Mesothelial cell of epicardium (in vitro differentiated cells): Measurements from ENCODE around the gene SEMA6A. TPM values are rescaled to one million over a fixed set of nuclear protein-coding genes. Genes with fewer than 3 reads are reported as not detected.
"Not testable (repeated sequence)": the region's sequence is repeated elsewhere in the genome, so short reads cannot be mapped to it uniquely, and the experiment has no call there.

ENCODE experiments used
- DNase-seq, 2 experiments: peaks; one replicate each; pipeline ENCODE4 v3.0.0; 2021; ENCODE audit warnings: low spot score in 2 of 2; ENCODE audit not compliant: unreplicated experiment in 2 of 2
- H3K27ac Mint-ChIP-seq: 2 replicates; pipeline ENCODE4 v1.8.0; 2021; ENCODE audit warnings: mixed read lengths
- H3K27me3 Mint-ChIP-seq: 2 replicates; pipeline ENCODE4 v1.8.0; 2021; ENCODE audit warnings: low read depth, mixed read lengths
- H3K36me3 Mint-ChIP-seq: 2 replicates; pipeline ENCODE4 v1.8.0; 2021; ENCODE audit warnings: mixed read lengths
- H3K4me1 Mint-ChIP-seq: 2 replicates; pipeline ENCODE4 v1.8.0; 2021; ENCODE audit warnings: mixed read lengths
- H3K4me3 Mint-ChIP-seq: 2 replicates; pipeline ENCODE4 v1.8.0; 2021; ENCODE audit warnings: mild to moderate bottlenecking, moderate library complexity, mixed read lengths
- H3K9me3 Mint-ChIP-seq: 2 replicates; pipeline ENCODE4 v1.8.0; 2021; ENCODE audit warnings: mixed read lengths
- total RNA-seq: library from RNA; stranded (reverse); gene quantifications from 3 replicates; pipeline ENCODE4 v1.2.1, GENCODE V29; 2021
- TF ChIP-seq, protein P1 (sequence below): fragments of 200-600 bp; sonication (generic); IDR thresholded peaks from one replicate; pipeline ENCODE4 v1.5.0; 2021; ENCODE audit warnings: antibody characterized with exemption; ENCODE audit not compliant: unreplicated experiment

Gene SEMA6A
- total RNA-seq, 1 donor from 2014 or later = 129 TPM

DNA sequence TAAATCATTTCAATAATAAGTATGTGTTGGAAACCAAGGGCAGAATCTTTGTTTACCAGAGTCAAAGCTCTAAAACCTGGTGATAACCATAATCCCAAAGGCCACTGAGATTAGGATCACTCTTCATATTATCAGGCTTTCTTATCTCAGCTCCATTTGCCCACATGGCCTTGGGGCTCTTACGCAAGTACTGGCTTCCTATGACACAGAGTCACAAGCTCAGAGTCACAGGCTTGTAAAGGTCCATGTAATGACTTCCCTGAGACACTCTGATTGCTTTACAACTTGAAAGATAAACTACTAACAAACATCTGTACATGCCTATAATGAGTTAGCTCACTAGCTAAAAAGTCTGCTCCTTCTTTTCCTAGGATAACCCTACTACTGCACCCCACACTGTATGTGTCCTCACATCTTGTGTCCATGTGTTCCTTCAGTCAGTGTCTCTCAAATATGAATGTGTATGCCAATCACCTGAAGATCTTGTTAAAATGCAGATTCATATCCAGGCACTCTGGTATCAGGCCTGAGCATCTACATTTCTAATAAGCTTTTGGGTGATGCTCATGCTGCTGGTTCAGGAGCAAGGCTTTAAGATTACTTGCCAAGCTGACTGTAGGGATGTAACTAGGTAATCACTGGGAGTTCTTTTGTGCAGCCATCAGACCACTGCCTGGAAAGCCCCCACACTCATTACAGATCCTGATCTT lies 28.4 kb downstream of the SEMA6A start:
- DNase-seq = no peak
- H3K4me3 Mint-ChIP-seq = no peak overlapping the region
- H3K4me1 Mint-ChIP-seq = peaks cover 29% of the 10 kb centered on the region
- peaks cover 7% of the 10 kb centered on the region for H3K9me3 Mint-ChIP-seq
- TF ChIP-seq, protein P1, sequence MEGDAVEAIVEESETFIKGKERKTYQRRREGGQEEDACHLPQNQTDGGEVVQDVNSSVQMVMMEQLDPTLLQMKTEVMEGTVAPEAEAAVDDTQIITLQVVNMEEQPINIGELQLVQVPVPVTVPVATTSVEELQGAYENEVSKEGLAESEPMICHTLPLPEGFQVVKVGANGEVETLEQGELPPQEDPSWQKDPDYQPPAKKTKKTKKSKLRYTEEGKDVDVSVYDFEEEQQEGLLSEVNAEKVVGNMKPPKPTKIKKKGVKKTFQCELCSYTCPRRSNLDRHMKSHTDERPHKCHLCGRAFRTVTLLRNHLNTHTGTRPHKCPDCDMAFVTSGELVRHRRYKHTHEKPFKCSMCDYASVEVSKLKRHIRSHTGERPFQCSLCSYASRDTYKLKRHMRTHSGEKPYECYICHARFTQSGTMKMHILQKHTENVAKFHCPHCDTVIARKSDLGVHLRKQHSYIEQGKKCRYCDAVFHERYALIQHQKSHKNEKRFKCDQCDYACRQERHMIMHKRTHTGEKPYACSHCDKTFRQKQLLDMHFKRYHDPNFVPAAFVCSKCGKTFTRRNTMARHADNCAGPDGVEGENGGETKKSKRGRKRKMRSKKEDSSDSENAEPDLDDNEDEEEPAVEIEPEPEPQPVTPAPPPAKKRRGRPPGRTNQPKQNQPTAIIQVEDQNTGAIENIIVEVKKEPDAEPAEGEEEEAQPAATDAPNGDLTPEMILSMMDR = no peak
- no peak overlapping the region for H3K27ac Mint-ChIP-seq
- peaks cover 19% of the 10 kb centered on the region for H3K36me3 Mint-ChIP-seq
- H3K27me3 Mint-ChIP-seq = no peaks in the 10 kb centered on the region

- H3K9me3 Mint-ChIP-seq, DNase-seq, H3K27ac Mint-ChIP-seq, H3K27me3 Mint-ChIP-seq, H3K4me3 Mint-ChIP-seq: not testable (repeated sequence)
- Mint-ChIP-seq H3K36me3 (peaks cover 19% of the 10 kb centered on the region), H3K4me1 (peaks cover 24% of the 10 kb centered on the region)
Observed at GRCh38 chr5:116545465-116545864, 29.2 kb downstream of the SEMA6A start.

DNA sequence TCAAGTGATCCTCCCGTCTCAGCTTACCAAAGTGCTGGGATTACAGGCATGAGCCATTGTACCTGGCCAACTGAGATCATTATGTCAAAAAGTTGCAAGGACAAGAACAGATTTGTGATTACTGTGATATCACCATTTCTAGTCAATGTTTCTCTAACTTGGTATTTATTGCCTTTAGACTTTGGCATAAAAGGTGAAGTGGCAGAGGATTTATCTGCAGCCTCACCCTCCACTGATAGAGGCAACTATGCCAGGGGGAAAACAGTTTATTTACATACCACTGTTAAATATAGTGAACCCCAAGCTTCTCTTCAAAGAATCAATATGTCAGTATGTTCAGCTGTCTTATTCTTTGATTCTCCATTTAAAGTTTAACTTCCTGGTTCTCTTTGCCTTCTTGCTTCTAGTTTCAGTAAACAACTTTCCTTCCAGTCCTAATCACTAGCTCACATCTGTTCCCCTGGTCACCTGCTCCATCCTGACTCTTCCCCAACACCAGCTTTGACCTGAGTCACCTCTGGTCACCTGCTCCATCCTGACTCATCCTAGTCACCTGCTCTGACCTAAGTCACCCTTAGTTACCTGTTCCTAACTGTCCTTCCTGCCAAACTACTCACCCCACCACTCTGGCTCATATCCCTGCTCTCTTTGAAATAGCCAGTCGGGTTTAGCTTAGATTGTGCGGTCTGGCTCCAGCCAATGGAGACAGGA lies 29.9 kb downstream of the SEMA6A start:
- Mint-ChIP-seq H3K4me1 (peaks cover 23% of the 10 kb centered on the region), H3K27me3 (no peaks in the 10 kb centered on the region), H3K27ac (no peak overlapping the region)

DNA sequence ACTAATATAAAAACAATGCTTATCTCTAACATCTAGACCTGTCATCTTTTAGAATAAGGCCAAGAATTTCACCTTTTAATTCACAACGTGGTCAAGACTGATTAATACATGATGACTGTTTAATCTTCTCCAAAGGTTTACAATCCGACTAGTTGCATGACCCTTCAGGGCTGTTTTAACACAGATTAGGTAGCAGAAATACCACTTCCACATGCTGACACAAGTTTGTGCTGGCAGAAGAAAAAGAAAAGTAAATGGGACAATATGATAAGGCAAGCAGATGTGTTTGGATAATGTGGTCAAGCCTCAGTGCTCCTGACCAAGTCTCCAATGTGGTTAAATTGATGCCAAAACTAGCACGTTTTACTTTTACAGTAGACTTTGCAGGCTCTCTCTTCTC lies 31.1 kb downstream of the SEMA6A start:
- Mint-ChIP-seq H3K9me3 (peaks cover 7% of the 10 kb centered on the region), H3K27ac (peak overlapping the region; percentile 33), H3K4me1 (peaks cover 23% of the 10 kb centered on the region), H3K27me3 (no peaks in the 10 kb centered on the region), H3K36me3 (peaks cover 19% of the 10 kb centered on the region), H3K4me3 (no peak overlapping the region)
- DNase-seq = no peak
- TF ChIP-seq, protein P1 = no peak

More for the DNA sequence above, 29.9 kb downstream of the SEMA6A start:
- Mint-ChIP-seq H3K4me3 (no peak overlapping the region), H3K36me3 (peaks cover 19% of the 10 kb centered on the region), H3K9me3 (peaks cover 7% of the 10 kb centered on the region)
- DNase-seq = no peak
- TF ChIP-seq, protein P1 = no peak

DNA sequence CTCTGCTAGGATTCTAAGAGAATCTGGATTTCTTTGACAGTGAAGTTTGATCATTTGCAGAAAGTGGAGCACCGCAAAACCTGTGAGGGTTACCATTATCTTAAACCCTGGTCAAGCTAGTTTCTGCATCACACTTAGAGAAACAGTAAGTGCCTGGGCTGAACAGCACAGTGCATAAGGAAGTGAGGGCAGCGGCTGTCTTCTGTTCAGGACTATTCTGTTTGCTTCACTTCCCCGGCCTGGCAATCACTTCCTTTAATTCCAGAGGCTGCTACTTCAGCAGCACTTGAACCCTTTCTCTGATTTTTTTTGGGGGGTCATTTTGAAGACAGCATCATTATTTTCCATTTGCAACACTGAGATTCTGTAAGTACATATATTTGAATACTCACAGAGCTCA lies 32.0 kb downstream of the SEMA6A start:
- DNase-seq = no peak
- TF ChIP-seq, protein P1 = no peak
- Mint-ChIP-seq H3K9me3 (peaks cover 7% of the 10 kb centered on the region), H3K4me1 (peaks cover 23% of the 10 kb centered on the region), H3K27me3 (no peaks in the 10 kb centered on the region), H3K27ac (peak overlapping the region; percentile 67), H3K36me3 (peaks cover 15% of the 10 kb centered on the region), H3K4me3 (no peak overlapping the region)

DNA sequence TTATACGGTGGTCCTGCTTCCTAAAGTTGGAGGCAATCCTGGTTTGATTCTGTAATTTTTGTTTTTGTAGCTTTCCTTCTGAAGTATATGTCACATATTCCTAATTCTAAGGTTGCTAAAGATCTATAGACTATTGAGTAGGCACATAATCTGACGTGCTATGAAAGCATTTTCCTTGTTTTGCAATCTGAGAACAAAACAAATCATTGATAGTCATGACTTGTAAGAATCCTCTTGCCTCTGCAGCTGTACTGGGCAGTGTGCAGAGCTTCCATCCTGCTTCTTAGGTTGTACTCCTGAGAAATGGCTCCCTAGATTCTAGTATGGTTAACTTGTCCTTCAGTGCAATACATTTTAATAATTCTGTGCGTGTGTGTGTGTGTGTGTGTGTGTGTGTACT lies 35.4 kb downstream of the SEMA6A start:
- no peak overlapping the region for H3K27ac Mint-ChIP-seq
- no peaks in the 10 kb centered on the region for H3K27me3 Mint-ChIP-seq
- no peak for DNase-seq
- no peaks in the 10 kb centered on the region for H3K36me3 Mint-ChIP-seq
- peaks cover 33% of the 10 kb centered on the region for H3K4me1 Mint-ChIP-seq
- no peak overlapping the region for H3K4me3 Mint-ChIP-seq
- H3K9me3 Mint-ChIP-seq = no peaks in the 10 kb centered on the region
- TF ChIP-seq, protein P1 = no peak
